Measurements from ENCODE around the gene PIK3AP1. TPM values are rescaled to one million over a fixed set of nuclear protein-coding genes. Genes with fewer than 3 reads are reported as not detected.

Gene PIK3AP1
- total and polyA plus RNA-seq, 10 of the 15 experiments (the other 5 are each of a cell fraction or from before 2014, with no cell fraction given), result 26.2 to 306 (median 119) TPM

DNA sequence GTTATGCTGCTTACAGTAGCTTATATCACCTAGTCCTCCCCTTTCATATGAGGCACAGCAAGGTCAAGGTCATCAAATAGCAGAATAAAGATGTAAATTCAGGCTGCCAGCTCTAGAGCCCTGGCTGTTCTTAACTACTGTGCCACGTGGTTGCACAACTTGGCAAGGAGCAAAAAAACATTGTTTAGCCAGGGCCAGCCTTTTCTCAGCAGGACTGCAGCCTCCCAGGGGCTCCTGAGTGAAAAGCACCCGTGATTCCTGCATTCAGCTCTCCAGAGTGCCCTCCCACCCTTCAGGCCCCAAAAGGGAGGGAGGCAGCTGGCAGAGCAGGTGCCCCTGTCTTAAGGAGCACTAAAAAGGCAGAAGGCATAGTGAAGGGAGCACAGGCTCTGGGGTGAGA lies 101.7 kb downstream of the PIK3AP1 start (continued):
- TF ChIP-seq, protein P1, sequence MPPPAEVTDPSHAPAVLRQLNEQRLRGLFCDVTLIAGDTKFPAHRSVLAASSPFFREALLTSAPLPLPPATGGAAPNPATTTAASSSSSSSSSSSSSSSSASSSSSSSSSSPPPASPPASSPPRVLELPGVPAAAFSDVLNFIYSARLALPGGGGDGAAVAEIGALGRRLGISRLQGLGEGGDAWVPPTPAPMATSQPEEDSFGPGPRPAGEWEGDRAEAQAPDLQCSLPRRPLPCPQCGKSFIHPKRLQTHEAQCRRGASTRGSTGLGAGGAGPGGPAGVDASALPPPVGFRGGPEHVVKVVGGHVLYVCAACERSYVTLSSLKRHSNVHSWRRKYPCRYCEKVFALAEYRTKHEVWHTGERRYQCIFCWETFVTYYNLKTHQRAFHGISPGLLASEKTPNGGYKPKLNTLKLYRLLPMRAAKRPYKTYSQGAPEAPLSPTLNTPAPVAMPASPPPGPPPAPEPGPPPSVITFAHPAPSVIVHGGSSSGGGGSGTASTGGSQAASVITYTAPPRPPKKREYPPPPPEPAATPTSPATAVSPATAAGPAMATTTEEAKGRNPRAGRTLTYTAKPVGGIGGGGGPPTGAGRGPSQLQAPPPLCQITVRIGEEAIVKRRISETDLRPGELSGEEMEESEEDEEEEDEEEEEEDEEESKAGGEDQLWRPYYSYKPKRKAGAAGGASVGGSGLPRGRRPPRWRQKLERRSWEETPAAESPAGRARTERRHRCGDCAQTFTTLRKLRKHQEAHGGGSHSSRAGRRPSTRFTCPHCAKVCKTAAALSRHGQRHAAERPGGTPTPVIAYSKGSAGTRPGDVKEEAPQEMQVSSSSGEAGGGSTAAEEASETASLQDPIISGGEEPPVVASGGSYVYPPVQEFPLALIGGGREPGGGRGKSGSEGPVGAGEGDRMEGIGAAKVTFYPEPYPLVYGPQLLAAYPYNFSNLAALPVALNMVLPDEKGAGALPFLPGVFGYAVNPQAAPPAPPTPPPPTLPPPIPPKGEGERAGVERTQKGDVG (CRISPR knock-in tag; IDR thresholded peaks at IDR 0.05), result no peak
- TF ChIP-seq ATF7 (IDR thresholded peaks at IDR 0.05; ENCODE audit: low read depth) (no peak), POLR2AphosphoS5 (IDR thresholded peaks at IDR 0.05; ENCODE audit: low read length) (no peak), EZH2 (IDR thresholded peaks at IDR 0.05; ENCODE audit: borderline replicate concordance, control insufficient read depth, low read depth, low read length) (no peak), RFX5 (IDR thresholded peaks at IDR 0.05; ENCODE audit: low read depth, low read length) (no peak), MXI1 (IDR thresholded peaks at IDR 0.05; ENCODE audit: low read depth, low read length) (no peak), YY1 (IDR thresholded peaks at IDR 0.05; ENCODE audit: low read depth, low read length) (no peak), HDAC6 (IDR thresholded peaks at IDR 0.05; ENCODE audit: unreplicated experiment) (no peak)

DNA sequence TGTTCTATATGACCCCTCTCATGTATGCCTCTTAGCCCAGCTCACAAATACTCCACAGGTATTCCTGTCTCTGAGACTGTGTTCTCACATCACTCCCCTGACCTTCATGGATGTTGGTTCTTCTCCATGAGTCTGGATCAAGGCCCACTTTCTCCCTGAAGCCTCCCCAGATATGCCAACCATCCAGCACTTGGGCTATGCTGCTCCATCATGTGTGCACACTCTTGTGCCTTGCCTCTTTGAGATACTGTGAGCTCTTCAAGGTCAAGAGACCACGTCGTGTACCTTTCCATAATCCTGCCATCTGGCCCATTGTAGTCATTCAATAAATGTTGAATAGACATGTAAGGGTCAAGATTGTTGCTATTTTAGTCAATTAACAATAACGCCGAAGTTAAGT lies 103.4 kb downstream of the PIK3AP1 start:
- RAD21 ChIA-PET (ENCODE audit: unreplicated experiment), result no interaction called here
- Histone ChIP-seq H3K79me2 (ENCODE audit: control insufficient read depth, insufficient read depth, low read length) (no peaks in the 10 kb centered on the region), H4K20me1 (ENCODE audit: control insufficient read depth, insufficient read depth) (no peaks in the 10 kb centered on the region; the same call in 1 of the 2 replicates), H2AFZ (ENCODE audit: control insufficient read depth, low read depth, low read length) (no peak overlapping the region), H3K9me3 (replicated peaks; ENCODE audit: control insufficient read depth, insufficient read depth, low read length) (no peaks in the 10 kb centered on the region), H3K4me2 (ENCODE audit: control insufficient read depth, insufficient read depth) (no peak overlapping the region), H3K4me1 (ENCODE audit: control insufficient read depth, insufficient read depth, low read length) (no peaks in the 10 kb centered on the region), H3K27me3 (replicated peaks in 1 of 2; ENCODE audit: control insufficient read depth in 2 of 2, insufficient read depth in 2 of 2, low read length in 1 of 2) (no peaks in the 10 kb centered on the region), H3K36me3 (ENCODE audit: control insufficient read depth in 2 of 2, insufficient read depth in 2 of 2, low read length in 1 of 2) (peaks cover 45 to 62% of the 10 kb centered on the region in 2 experiments), H3K4me3 (no peak overlapping the region), H3K9ac (ENCODE audit: control insufficient read depth, insufficient read depth, low read length) (no peak overlapping the region), H3K27ac (ENCODE audit: control insufficient read depth, insufficient read depth) (no peak overlapping the region)
- TF ChIP-seq, protein P2, sequence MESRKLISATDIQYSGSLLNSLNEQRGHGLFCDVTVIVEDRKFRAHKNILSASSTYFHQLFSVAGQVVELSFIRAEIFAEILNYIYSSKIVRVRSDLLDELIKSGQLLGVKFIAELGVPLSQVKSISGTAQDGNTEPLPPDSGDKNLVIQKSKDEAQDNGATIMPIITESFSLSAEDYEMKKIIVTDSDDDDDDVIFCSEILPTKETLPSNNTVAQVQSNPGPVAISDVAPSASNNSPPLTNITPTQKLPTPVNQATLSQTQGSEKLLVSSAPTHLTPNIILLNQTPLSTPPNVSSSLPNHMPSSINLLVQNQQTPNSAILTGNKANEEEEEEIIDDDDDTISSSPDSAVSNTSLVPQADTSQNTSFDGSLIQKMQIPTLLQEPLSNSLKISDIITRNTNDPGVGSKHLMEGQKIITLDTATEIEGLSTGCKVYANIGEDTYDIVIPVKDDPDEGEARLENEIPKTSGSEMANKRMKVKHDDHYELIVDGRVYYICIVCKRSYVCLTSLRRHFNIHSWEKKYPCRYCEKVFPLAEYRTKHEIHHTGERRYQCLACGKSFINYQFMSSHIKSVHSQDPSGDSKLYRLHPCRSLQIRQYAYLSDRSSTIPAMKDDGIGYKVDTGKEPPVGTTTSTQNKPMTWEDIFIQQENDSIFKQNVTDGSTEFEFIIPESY (IDR thresholded peaks at IDR 0.05), result no peak
- TF ChIP-seq MTA3 (IDR thresholded peaks at IDR 0.05; ENCODE audit: borderline replicate concordance, low read length) (no peak), RB1 (IDR thresholded peaks at IDR 0.05; ENCODE audit: borderline replicate concordance) (no peak), SMARCA5 (IDR thresholded peaks at IDR 0.05) (no peak), PAX5 (IDR thresholded peaks at IDR 0.05; ENCODE audit: borderline replicate concordance, low read depth, low read length) (no peak)
- 93% methylated on average over 4 of the region's 4 CpGs for WGBS (ENCODE audit: insufficient coverage, insufficient replicate concordance, low lambda C conversion rate, missing lambda C conversion rate)
- in situ Hi-C loops (cut with MboI), result no loop called here
- BruUV-seq (replicated peaks), result no TSS peak
- POLR2A ChIA-PET, result no interaction called here
- intact Hi-C loops (cut with micrococcal nuclease; ENCODE audit: unreplicated experiment), result no loop called here
- SMC1A ChIA-PET (ENCODE audit: uncharacterized antibody, unreplicated experiment), result no interaction called here
- DNase-seq (ENCODE audit: low read depth, low spot score) (no peak), ATAC-seq (no peak), FAIRE-seq (no peak)
- CTCF ChIA-PET, result interaction anchor here (2.3 kb wide), 1 partner anchor 24 kb away, joined by 6 read pairs; no protein-coding TSS in a partner anchor

All from GM12878 (cell line).